ENCODE results near the gene MUC2. TPM values are rescaled to one million over a fixed set of nuclear protein-coding genes. Genes with fewer than 3 reads are reported as not detected.

MUC2 gene
- total and polyA plus RNA-seq, 2 of the 4 experiments (the other 2 are of a cell fraction): not detected

DNA sequence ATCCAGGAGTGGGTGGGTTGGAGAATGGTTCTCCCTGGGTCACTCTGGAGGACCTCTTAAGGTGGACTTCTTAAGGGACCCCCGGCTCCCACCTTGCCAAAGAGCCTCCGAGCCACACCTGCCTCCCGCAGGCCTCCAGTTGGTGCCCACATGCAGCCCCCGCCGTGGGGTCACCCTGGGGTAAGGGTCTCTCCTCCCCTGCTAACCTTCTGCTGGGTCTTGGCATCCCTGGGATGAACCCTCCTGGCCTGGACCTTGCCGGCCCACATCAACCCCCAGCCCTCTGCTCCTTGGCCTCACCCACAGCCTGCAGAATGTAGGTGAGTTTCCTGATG, 25.6 kb upstream of the MUC2 start:
- H3K4me2 ChIP-seq (ENCODE audit: low read depth, low read length): no peak overlapping the region
- intact Hi-C loops (cut with micrococcal nuclease): no loop called here
- TF ChIP-seq RCOR1 (IDR thresholded peaks at IDR 0.05; ENCODE audit: insufficient replicate concordance, low read length) (no peak), MXI1 (IDR thresholded peaks at IDR 0.05; ENCODE audit: borderline replicate concordance, low read depth, low read length) (no peak), CHD1 (IDR thresholded peaks at IDR 0.05; ENCODE audit: low read depth, low read length) (no peak), POLR2A (IDR thresholded peaks at IDR 0.05; ENCODE audit: low read depth, low read length) (no peak), RAD21 (IDR thresholded peaks at IDR 0.05; ENCODE audit: low read length) (no peak), BHLHE40 (IDR thresholded peaks at IDR 0.05; ENCODE audit: low read depth, low read length) (no peak), SMC3 (IDR thresholded peaks at IDR 0.05; ENCODE audit: low read depth, low read length) (no peak), CEBPB (IDR thresholded peaks at IDR 0.05; ENCODE audit: low read depth, low read length) (no peak), FOS (IDR thresholded peaks at IDR 0.05; ENCODE audit: low read depth, low read length) (no peak), RFX5 (IDR thresholded peaks at IDR 0.05; ENCODE audit: low read depth, low read length) (no peak), MAFK (IDR thresholded peaks at IDR 0.05; ENCODE audit: low read depth, low read length) (no peak), NFE2L2 (IDR thresholded peaks at IDR 0.05; ENCODE audit: low read depth, low read length) (no peak), MAZ (IDR thresholded peaks at IDR 0.05; ENCODE audit: borderline replicate concordance, low read depth, low read length) (no peak)
- TF ChIP-seq, protein P1, sequence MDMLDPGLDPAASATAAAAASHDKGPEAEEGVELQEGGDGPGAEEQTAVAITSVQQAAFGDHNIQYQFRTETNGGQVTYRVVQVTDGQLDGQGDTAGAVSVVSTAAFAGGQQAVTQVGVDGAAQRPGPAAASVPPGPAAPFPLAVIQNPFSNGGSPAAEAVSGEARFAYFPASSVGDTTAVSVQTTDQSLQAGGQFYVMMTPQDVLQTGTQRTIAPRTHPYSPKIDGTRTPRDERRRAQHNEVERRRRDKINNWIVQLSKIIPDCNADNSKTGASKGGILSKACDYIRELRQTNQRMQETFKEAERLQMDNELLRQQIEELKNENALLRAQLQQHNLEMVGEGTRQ (IDR thresholded peaks at IDR 0.05; ENCODE audit: low read depth, low read length): no peak
- TF ChIP-seq, protein P2, sequence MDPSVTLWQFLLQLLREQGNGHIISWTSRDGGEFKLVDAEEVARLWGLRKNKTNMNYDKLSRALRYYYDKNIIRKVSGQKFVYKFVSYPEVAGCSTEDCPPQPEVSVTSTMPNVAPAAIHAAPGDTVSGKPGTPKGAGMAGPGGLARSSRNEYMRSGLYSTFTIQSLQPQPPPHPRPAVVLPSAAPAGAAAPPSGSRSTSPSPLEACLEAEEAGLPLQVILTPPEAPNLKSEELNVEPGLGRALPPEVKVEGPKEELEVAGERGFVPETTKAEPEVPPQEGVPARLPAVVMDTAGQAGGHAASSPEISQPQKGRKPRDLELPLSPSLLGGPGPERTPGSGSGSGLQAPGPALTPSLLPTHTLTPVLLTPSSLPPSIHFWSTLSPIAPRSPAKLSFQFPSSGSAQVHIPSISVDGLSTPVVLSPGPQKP (IDR thresholded peaks at IDR 0.05; ENCODE audit: borderline replicate concordance, low read depth, low read length): no peak
- TF ChIP-seq, protein P3, sequence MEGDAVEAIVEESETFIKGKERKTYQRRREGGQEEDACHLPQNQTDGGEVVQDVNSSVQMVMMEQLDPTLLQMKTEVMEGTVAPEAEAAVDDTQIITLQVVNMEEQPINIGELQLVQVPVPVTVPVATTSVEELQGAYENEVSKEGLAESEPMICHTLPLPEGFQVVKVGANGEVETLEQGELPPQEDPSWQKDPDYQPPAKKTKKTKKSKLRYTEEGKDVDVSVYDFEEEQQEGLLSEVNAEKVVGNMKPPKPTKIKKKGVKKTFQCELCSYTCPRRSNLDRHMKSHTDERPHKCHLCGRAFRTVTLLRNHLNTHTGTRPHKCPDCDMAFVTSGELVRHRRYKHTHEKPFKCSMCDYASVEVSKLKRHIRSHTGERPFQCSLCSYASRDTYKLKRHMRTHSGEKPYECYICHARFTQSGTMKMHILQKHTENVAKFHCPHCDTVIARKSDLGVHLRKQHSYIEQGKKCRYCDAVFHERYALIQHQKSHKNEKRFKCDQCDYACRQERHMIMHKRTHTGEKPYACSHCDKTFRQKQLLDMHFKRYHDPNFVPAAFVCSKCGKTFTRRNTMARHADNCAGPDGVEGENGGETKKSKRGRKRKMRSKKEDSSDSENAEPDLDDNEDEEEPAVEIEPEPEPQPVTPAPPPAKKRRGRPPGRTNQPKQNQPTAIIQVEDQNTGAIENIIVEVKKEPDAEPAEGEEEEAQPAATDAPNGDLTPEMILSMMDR (conservative IDR thresholded peaks at IDR 0.05; ENCODE audit: low read depth, low read length): no peak
- no peak overlapping the region for H3K9ac ChIP-seq (ENCODE audit: low read depth, low read length)
- no peak overlapping the region for H2BK5ac ChIP-seq (ENCODE audit: low read depth, low read length, poor library complexity, severe bottlenecking)
- no peak overlapping the region for H3K18ac ChIP-seq (ENCODE audit: low read depth, low read length)
- ATAC-seq (ENCODE audit: low read depth) (no peak), DNase-seq (no peak)
- WGBS, 2 experiments (ENCODE audit: extremely low coverage in 2 of 2, insufficient read length in 1 of 2): no CpG with 5 or more reads among the region's 6 CpGs
- H3K79me1 ChIP-seq (ENCODE audit: low read depth in 1 of 2, low read length in 2 of 2): no peaks in the 10 kb centered on the region
- BruUV-seq (replicated peaks): no TSS peak
- H3K9me3 ChIP-seq (ENCODE audit: control insufficient read depth, insufficient read depth, low read length): no peaks in the 10 kb centered on the region
- no peak overlapping the region for H4K91ac ChIP-seq (ENCODE audit: insufficient read depth, low read depth, low read length)
- H3K4me1 ChIP-seq (ENCODE audit: control insufficient read depth, insufficient read depth, low read length): no peaks in the 10 kb centered on the region; the same call in 1 of the 2 replicates
- no peaks in the 10 kb centered on the region for H3K9me1 ChIP-seq (ENCODE audit: insufficient read depth, low read length)
- H4K8ac ChIP-seq (ENCODE audit: low read depth in 2 of 2, low read length in 2 of 2): no peak overlapping the region
- no peak overlapping the region for H4K5ac ChIP-seq (ENCODE audit: low read depth, low read length)
- no peak overlapping the region for H3K14ac ChIP-seq (replicated peaks; ENCODE audit: low read depth, low read length)
- H3K56ac ChIP-seq (ENCODE audit: extremely low read depth, insufficient read depth, low read length): no peak overlapping the region
- H4K20me1 ChIP-seq (ENCODE audit: insufficient read depth, low read length): no peaks in the 10 kb centered on the region
- CTCF ChIA-PET: no interaction called here
- dilution Hi-C loops (cut with HindIII; ENCODE audit: low sequenced_read_pairs, unreplicated experiment): no loop called here
- H2AK5ac ChIP-seq (ENCODE audit: low read depth, low read length): no peak overlapping the region
- H3K36me3 ChIP-seq (ENCODE audit: control insufficient read depth, insufficient read depth, low read length): no peaks in the 10 kb centered on the region
- no peak overlapping the region for H3K27ac ChIP-seq (ENCODE audit: insufficient read depth, low read length)
- no peak overlapping the region for H3K4ac ChIP-seq (ENCODE audit: low read depth, low read length)
- POLR2A ChIA-PET (ENCODE audit: unreplicated experiment): no interaction called here
- no peak overlapping the region for H3K4me3 ChIP-seq (ENCODE audit: insufficient read depth, low read depth, low read length)
- no peak overlapping the region for H2AK9ac ChIP-seq (replicated peaks; ENCODE audit: low read depth, low read length, poor library complexity)
- no peak overlapping the region for H2BK20ac ChIP-seq (ENCODE audit: low read depth, low read length)
- H3K27me3 ChIP-seq (ENCODE audit: control insufficient read depth, insufficient read depth, low read length): peaks cover 26% of the 10 kb centered on the region
- H3K23ac ChIP-seq (ENCODE audit: low read depth, low read length): no peak overlapping the region
- no peak overlapping the region for H2BK120ac ChIP-seq (ENCODE audit: low read depth, low read length)
- H2BK15ac ChIP-seq (ENCODE audit: low read depth, low read length): no peak overlapping the region
- in situ Hi-C loops (cut with MboI; ENCODE audit: low sequenced_read_pairs): no loop called here
- H2AFZ ChIP-seq (replicated peaks; ENCODE audit: low read length, poor library complexity): no peak overlapping the region

Data from IMR-90 (cell line).